ENCODE data around the gene PRND. TPM values are rescaled to one million over a fixed set of nuclear protein-coding genes. Genes with fewer than 3 reads are reported as not detected.
"Not testable (repeated sequence)": the region's sequence is repeated elsewhere in the genome, so short reads cannot be mapped to it uniquely, and the experiment has no call there.

The PRND gene
- total RNA-seq, 1 donor from 2014 or later = 0.08 TPM

- intact Hi-C loops (cut with DNase I) = no loop called here
These were observed 5.1 kb downstream of the PRND start for GRCh38 chr20:4726710-4727397.

DNA sequence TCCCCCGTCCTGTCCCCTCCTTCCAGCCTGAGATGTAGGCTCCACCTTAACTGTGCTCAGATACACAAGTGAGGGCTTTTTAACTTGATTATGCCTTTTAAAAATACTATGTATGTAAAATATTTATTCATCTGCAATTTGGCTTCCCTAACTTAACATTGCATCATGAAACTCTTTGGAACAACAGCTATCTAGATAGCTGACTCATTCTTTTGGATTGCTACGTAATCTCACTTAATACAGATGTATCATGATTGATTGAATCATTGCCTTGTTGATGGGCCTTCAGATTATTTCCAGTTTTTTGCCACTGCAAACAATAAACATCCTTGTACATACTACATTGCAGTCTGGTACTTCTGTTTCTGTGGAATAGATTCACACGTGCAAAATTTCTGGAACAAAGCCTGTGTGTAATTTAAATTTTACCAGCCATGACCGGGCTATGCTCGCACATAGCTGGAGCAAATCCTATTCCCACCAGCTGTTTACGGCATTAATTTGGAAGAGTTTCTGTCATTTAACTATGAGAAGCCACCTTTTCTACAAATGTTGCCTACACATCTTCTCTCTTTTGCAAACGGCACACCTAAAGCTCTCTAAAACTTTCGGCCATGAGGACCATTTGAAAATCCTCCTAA is 6.5 kb downstream of the PRND start:
- intact Hi-C loops (cut with DNase I) = no loop called here
- DNase-seq (ENCODE audit: low spot score) = no peak

More at GRCh38 chr20:4726710-4727397, 5.1 kb downstream of the PRND start:
- no peak for DNase-seq (ENCODE audit: low spot score)

GRCh38 chr20:4729265-4729664 is 7.6 kb downstream of the PRND start:
- DNase-seq (ENCODE audit: low spot score) = no peak
- intact Hi-C loops (cut with DNase I) = no loop called here

- intact Hi-C loops (cut with DNase I) = no loop called here
These were observed 9.1 kb downstream of the PRND start for GRCh38 chr20:4730780-4731179.

GRCh38 chr20:4736875-4737274 is 15.2 kb downstream of the PRND start:
- intact Hi-C loops (cut with DNase I) = no loop called here
- DNase-seq (ENCODE audit: low spot score) = no peak

More at GRCh38 chr20:4730780-4731179, 9.1 kb downstream of the PRND start:
- no peak for DNase-seq (ENCODE audit: low spot score)

- DNase-seq (ENCODE audit: low spot score) = no peak
- intact Hi-C loops (cut with DNase I) = no loop called here
These were observed 16.3 kb downstream of the PRND start for GRCh38 chr20:4737857-4738627.

DNA sequence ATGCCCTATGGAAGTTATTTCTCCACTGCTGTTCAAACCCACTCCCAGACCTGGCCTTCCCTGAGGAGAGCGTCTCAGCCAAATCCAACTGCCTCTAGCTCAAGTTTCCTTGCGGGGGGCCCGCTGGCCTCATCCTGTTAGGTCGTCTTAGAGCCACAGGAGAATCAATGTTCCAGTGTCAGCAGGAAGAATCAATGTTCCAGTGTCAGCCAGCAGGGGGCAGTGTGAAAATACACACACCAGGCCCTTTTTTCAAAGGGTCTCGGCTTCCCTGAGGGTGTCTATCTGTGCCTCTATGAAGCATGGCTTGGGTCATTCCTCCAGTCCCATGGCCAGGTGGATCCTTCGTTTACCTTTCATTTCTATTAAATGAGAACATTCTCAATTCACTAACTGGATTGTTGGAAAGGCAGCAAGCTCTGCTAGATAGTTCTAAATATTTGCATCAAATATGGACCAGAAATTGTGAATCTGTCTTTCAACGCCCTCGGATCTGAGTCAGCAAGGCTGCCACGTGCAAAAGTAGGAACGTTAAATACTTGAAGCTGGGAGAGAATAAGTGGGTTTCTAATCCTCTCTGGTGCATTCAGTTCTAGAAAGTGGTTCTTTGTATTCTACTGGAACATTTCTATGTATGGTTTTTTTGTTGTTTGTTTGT is 19.2 kb downstream of the PRND start:
- intact Hi-C loops (cut with DNase I) = no loop called here
- DNase-seq (ENCODE audit: low spot score) = no peak

DNA sequence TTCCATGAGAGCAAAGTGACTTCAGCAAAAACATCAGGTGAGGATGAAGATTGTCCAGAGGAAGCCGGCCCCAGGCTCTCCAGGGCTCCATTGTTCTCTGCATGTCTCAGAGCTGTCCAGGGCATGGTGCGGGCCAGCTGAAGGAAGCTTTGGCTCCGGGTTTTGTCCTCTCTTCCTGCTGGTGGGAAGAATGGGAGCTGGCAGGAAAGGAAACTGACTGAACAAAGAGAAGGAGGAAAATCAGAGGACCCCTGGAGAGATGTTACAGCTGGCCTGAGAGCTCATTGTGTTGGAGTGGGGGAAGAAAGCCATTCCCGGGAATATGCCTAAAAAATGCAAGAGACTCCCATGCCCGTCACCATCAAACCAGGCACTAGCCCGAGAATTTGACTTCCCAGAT is 27.1 kb downstream of the PRND start:
- no peak for DNase-seq (ENCODE audit: low spot score)
- intact Hi-C loops (cut with DNase I) = no loop called here

DNA sequence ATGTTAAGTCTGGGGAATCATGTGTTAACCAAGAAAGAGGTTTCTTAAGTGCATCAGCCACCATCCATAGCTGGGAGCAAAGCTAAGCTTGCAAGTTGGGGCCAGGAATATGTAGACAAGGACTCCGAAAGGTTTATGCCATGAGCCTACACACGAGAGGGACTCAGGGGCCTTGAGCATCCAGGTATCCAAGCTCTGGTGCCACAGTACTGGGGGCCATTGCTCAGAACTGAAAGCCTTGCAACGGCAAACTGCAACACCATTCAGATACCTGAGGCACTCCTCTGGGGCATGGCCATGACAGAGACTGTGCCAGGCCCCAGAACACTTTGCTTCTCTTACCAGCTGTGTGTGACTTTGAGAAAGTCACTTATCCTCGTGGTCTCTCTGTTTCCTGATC is 27.6 kb downstream of the PRND start:
- intact Hi-C loops (cut with DNase I) = no loop called here
- no peak for DNase-seq (ENCODE audit: low spot score)

- intact Hi-C loops (cut with DNase I) = no loop called here
- DNase-seq (ENCODE audit: low spot score) = no peak
These were observed 28.7 kb downstream of the PRND start for GRCh38 chr20:4750381-4750780.

GRCh38 chr20:4759100-4759884 is 37.6 kb downstream of the PRND start:
- DNase-seq (ENCODE audit: low spot score); intact Hi-C loops (cut with DNase I): not testable (repeated sequence)

GRCh38 chr20:4763261-4763660 is 41.6 kb downstream of the PRND start:
- intact Hi-C loops (cut with DNase I) = no loop called here
- DNase-seq (ENCODE audit: low spot score) = no peak

- intact Hi-C loops (cut with DNase I) = no loop called here
- DNase-seq (ENCODE audit: low spot score) = no peak
These were observed 42.2 kb downstream of the PRND start for GRCh38 chr20:4763723-4764510.

GRCh38 chr20:4764805-4765204 is 43.1 kb downstream of the PRND start:
- no peak for DNase-seq (ENCODE audit: low spot score)
- intact Hi-C loops (cut with DNase I) = no loop called here

DNA sequence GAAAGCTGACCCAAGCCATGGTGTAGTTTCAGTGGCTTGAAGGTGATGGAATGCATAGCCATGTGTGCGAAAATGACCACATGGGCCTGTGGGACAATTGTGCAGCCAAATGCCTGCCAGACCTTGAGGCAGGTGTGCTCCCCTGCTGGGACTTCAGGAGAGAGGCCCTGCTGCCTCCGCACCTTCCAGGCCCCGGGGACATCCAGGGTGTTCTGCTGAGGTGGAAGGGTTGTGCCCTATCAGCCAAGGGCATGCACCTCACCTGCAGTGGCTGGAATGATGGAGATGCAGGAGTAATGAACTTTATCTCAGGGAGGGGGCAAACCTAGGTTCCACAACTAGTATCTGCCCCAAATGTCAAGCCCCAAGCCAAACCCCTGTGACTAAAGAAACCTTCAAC is 44.0 kb downstream of the PRND start:
- DNase-seq (ENCODE audit: low spot score) = no peak
- intact Hi-C loops (cut with DNase I) = no loop called here

GRCh38 chr20:4766631-4767030 is 44.9 kb downstream of the PRND start:
- intact Hi-C loops (cut with DNase I) = no loop called here
- DNase-seq (ENCODE audit: low spot score) = no peak

DNA sequence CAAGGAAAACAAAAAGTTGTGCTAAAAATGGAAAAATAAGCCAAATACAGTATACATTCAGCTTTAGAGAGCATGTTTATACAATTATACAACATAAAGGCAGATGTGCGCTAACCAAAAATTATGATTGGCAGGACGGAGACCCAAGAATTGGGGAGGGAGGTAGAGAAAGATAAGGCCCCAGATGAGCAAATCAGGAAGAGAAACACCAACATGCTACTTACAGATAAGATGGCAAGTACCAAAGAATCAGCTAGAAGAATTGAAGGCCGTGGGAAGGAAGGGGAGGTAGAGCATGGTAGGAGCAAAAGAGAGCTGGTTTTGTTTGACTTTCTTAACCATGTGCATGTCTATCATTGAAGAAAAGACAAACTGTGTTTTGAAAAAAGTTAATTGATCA is 45.4 kb downstream of the PRND start:
- intact Hi-C loops (cut with DNase I) = no loop called here
- no peak for DNase-seq (ENCODE audit: low spot score)

DNA sequence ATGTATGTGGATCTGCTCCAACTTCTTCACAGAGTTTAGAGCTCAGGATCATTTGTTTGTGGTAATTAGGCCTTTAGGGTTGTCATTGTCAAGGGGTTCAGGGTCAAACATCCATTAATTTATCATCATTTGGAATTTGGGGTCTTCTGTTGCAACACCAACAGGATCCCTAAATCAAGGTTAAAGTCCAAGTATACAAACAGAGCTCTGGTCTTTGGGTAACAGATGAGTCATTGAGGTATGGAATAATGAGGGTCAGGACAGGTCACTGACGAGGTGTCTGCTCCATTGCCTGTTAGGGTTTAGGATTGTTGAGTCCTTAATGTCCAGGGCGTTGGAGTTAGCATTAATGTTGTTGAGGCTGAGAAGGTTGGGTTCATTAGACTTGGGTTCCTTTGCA is 47.6 kb downstream of the PRND start:
- no peak for DNase-seq (ENCODE audit: low spot score)
- intact Hi-C loops (cut with DNase I) = no loop called here

DNA sequence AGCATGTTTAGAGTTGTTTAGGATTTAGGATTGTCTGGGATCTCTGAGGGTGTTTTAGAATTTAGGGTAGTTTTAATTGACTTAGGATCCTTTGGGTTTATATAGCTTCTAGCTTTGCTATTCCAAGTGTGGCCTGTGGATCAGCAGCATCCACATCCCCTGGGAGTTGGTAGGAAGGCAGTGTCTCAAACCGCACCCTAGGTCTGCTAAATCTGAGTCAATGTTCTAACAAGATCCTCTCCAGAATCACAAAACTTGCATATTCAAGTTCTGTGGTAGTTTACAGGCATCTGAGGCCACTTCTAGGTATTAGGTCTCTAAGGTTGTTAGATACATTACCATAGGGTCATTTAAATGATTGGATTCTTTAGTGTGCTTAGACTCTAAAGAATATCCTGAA is 48.3 kb downstream of the PRND start:
- intact Hi-C loops (cut with DNase I) = no loop called here
- DNase-seq (ENCODE audit: low spot score) = no peak

Data from cardiac septum (tissue), 1 donor.